Kidney epithelial cell (primary cell): ENCODE data around the gene MTA1. TPM values are rescaled to one million over a fixed set of nuclear protein-coding genes. Genes with fewer than 3 reads are reported as not detected.

ENCODE experiments used
- DNase-seq: peaks from one replicate; pipeline ENCODE4 v3.0.0-alpha.2; 2010; ENCODE audit warnings: low read depth
- H3K27me3 ChIP-seq: 2 replicates; pipeline ENCODE4 v1.6.0; 2011; ENCODE audit warnings: low read length; ENCODE audit not compliant: control insufficient read depth, insufficient read depth
- H3K36me3 ChIP-seq: 2 replicates; pipeline ENCODE4 v1.5.1; 2011; ENCODE audit warnings: low read length; ENCODE audit not compliant: control insufficient read depth, insufficient read depth
- H3K4me3 ChIP-seq: 2 replicates; pipeline ENCODE4 v1.5.1; 2011; ENCODE audit warnings: low read depth, mild to moderate bottlenecking, control low read depth, low read length
- CTCF ChIP-seq: IDR thresholded peaks from 2 replicates; pipeline ENCODE4 v1.5.1; 2011; ENCODE audit warnings: mild to moderate bottlenecking, moderate library complexity, low read length, control low read depth, inconsistent platforms; ENCODE audit not compliant: insufficient read depth, poor library complexity, severe bottlenecking
- total RNA-seq: library from RNA; depleted of rRNA; stranded (reverse); fragments of >200 nt; gene quantifications from 2 replicates; pipeline ENCODE4 v1.2.3, GENCODE V29; 2015

The MTA1 gene
- total RNA-seq, 1 donor from 2014 or later: 68.3 TPM

GRCh38 chr14:105382343-105383082 lies 37.1 kb upstream of the MTA1 start:
- Histone ChIP-seq H3K36me3 (no peaks in the 10 kb centered on the region), H3K27me3 (no peaks in the 10 kb centered on the region), H3K4me3 (no peak overlapping the region)
- no peak for TF ChIP-seq CTCF
- no peak for DNase-seq

- no peak for TF ChIP-seq CTCF
These were observed 36.4 kb upstream of the MTA1 start for GRCh38 chr14:105383083-105383730.

GRCh38 chr14:105384041-105384557 lies 35.5 kb upstream of the MTA1 start:
- TF ChIP-seq CTCF: no peak
- DNase-seq: no peak
- no peaks in the 10 kb centered on the region for H3K36me3 ChIP-seq
- H3K4me3 ChIP-seq: no peak overlapping the region
- no peaks in the 10 kb centered on the region for H3K27me3 ChIP-seq

More at GRCh38 chr14:105383083-105383730, 36.4 kb upstream of the MTA1 start:
- Histone ChIP-seq H3K36me3 (no peaks in the 10 kb centered on the region), H3K27me3 (no peaks in the 10 kb centered on the region), H3K4me3 (no peak overlapping the region)
- DNase-seq: no peak

GRCh38 chr14:105384605-105385321 lies 34.9 kb upstream of the MTA1 start:
- TF ChIP-seq CTCF: no peak
- Histone ChIP-seq H3K27me3 (no peaks in the 10 kb centered on the region), H3K36me3 (no peaks in the 10 kb centered on the region), H3K4me3 (no peak overlapping the region)
- no peak for DNase-seq

GRCh38 chr14:105385322-105385637 lies 34.3 kb upstream of the MTA1 start:
- no peak for TF ChIP-seq CTCF
- no peak for DNase-seq
- Histone ChIP-seq H3K4me3 (no peak overlapping the region), H3K36me3 (no peaks in the 10 kb centered on the region), H3K27me3 (no peaks in the 10 kb centered on the region)
